HG02678 (cell line): ENCODE results near the gene DNLZ.

Experiments used
- ATAC-seq: cut with Tn5 transposase; IDR thresholded peaks from one replicate; pipeline ENCODE4 v1.9.1; 2021; ENCODE audit warnings: mild to moderate bottlenecking, moderate library complexity; ENCODE audit not compliant: unreplicated experiment

The DNLZ gene

GRCh38 chr9:136333486-136333885 is 30.1 kb downstream of the DNLZ start:
- ATAC-seq = no peak

- ATAC-seq = no peak
These were observed 30.5 kb downstream of the DNLZ start for GRCh38 chr9:136333045-136333444.

- no peak for ATAC-seq
These were observed 31.0 kb downstream of the DNLZ start for GRCh38 chr9:136332482-136332983.

GRCh38 chr9:136331556-136332481 is 31.7 kb downstream of the DNLZ start:
- ATAC-seq = no peak

GRCh38 chr9:136331030-136331429 is 32.5 kb downstream of the DNLZ start:
- no peak for ATAC-seq

- no peak for ATAC-seq
These were observed 33.0 kb downstream of the DNLZ start for GRCh38 chr9:136330406-136330990.

GRCh38 chr9:136329636-136330405 is 33.7 kb downstream of the DNLZ start:
- no peak for ATAC-seq

GRCh38 chr9:136329211-136329627 is 34.3 kb downstream of the DNLZ start:
- ATAC-seq = no peak

- ATAC-seq = no peak
These were observed 34.9 kb downstream of the DNLZ start for GRCh38 chr9:136328622-136329041.

GRCh38 chr9:136328011-136328621 is 35.4 kb downstream of the DNLZ start:
- ATAC-seq = no peak

GRCh38 chr9:136327304-136327974 is 36.1 kb downstream of the DNLZ start, which contains the start of gene GPSM1:
GPSM1 (plus strand) TSS chr9:136327539; CDS start chr9:136327696, 157 bp downstream.
- ATAC-seq = no peak

GRCh38 chr9:136326761-136327303 is 36.7 kb downstream of the DNLZ start:
- no peak for ATAC-seq

- ATAC-seq = no peak
These were observed 37.3 kb downstream of the DNLZ start for GRCh38 chr9:136326061-136326760.

- ATAC-seq = no peak
These were observed 38.2 kb downstream of the DNLZ start for GRCh38 chr9:136325358-136325757.

GRCh38 chr9:136324501-136325300 is 38.8 kb downstream of the DNLZ start:
- ATAC-seq = no peak

GRCh38 chr9:136323371-136323789 is 40.2 kb downstream of the DNLZ start:
- ATAC-seq = no peak

GRCh38 chr9:136322756-136323330 is 40.7 kb downstream of the DNLZ start:
- ATAC-seq = no peak

- ATAC-seq = no peak
These were observed 42.0 kb downstream of the DNLZ start for GRCh38 chr9:136321561-136321960.
